ENCODE data around the gene RIOX2. TPM values are rescaled to one million over a fixed set of nuclear protein-coding genes. Genes with fewer than 3 reads are reported as not detected.

RIOX2 gene
- total RNA-seq, 1 experiment from 2014 or later: 28.4 TPM

DNA sequence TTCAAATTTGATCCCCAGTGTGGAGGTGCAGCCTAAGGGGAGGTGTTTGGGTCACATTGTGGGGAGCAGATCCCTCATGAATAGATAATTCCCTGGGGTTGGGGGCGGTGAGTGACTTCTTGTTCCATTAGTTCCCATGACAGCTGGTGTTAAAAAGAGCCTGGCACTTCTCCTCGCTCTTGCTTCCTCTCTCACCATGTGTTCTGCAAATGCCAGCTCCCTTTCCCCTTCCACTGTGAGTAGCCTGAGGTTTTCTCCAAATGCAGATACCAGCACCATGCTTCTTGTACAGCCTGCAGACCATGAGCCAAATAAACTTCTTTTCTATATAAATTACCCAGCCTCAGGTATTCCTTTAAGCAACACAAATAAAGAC, 23.1 kb downstream of the RIOX2 start:
- POLR2A ChIA-PET (ENCODE audit: low non-redundant PET): no interaction called here
- DNase-seq (ENCODE audit: low spot score): no peak
- Histone ChIP-seq H3K4me1 (ENCODE audit: insufficient read depth, low read length, poor library complexity, severe bottlenecking) (no peaks in the 10 kb centered on the region), H3K27me3 (replicated peaks; ENCODE audit: insufficient read depth, low read depth, low read length, poor library complexity) (no peaks in the 10 kb centered on the region), H3K36me3 (ENCODE audit: insufficient read depth, low read length, poor library complexity, severe bottlenecking) (peaks cover 31% of the 10 kb centered on the region), H3K27ac (ENCODE audit: low read depth, low read length, poor library complexity, severe bottlenecking) (no peak overlapping the region), H3K4me3 (ENCODE audit: low read depth, low read length, poor library complexity, severe bottlenecking) (no peak overlapping the region), H3K9me3 (ENCODE audit: low read depth, low read length, poor library complexity, severe bottlenecking) (no peaks in the 10 kb centered on the region)
- intact Hi-C loops (cut with micrococcal nuclease; ENCODE audit: unreplicated experiment): no loop called here
- no TSS peak for BruUV-seq (replicated peaks)
- CTCF ChIA-PET: no interaction called here
- TF ChIP-seq, protein P1, sequence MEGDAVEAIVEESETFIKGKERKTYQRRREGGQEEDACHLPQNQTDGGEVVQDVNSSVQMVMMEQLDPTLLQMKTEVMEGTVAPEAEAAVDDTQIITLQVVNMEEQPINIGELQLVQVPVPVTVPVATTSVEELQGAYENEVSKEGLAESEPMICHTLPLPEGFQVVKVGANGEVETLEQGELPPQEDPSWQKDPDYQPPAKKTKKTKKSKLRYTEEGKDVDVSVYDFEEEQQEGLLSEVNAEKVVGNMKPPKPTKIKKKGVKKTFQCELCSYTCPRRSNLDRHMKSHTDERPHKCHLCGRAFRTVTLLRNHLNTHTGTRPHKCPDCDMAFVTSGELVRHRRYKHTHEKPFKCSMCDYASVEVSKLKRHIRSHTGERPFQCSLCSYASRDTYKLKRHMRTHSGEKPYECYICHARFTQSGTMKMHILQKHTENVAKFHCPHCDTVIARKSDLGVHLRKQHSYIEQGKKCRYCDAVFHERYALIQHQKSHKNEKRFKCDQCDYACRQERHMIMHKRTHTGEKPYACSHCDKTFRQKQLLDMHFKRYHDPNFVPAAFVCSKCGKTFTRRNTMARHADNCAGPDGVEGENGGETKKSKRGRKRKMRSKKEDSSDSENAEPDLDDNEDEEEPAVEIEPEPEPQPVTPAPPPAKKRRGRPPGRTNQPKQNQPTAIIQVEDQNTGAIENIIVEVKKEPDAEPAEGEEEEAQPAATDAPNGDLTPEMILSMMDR (conservative IDR thresholded peaks at IDR 0.05; ENCODE audit: low read depth, low read length): no peak
- TF ChIP-seq EZH2 (IDR thresholded peaks at IDR 0.05; ENCODE audit: borderline replicate concordance, low read depth, low read length, poor library complexity, severe bottlenecking): no peak

DNA sequence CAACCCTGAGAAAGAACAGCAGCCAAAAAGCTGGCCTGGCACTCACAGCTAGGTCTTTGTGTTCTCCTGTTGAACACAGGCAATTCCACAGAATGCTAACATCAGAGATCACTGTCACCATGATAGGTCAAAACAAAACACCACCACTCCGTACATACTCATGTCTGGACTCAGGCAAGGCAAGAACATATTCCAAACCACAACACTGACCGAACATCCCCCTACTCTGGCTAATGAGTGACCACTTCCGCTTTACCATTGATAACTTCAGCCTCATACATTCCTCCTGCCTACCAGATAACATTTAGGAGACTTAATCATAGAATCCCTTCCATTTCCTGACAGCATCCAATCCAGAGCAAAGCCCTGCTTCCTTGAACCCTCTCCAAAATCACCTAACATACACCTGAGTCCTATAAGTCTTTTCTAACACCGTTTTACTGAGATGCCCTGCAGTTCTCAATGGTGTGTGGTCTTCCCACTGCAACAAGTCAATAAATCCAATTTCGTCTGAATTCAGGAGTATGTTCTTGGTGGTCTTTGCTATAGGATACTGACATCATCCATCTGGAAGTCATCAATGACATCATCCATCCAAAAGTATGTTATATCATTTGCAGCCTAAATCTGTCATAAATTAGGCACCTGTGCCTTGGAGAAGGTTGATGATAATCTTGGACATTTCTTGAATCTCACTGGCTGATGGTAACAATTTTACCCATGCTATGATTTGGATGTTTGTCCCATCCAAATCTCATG, 23.7 kb downstream of the RIOX2 start:
- no TSS peak for BruUV-seq (replicated peaks)
- DNase-seq (ENCODE audit: low spot score): no peak
- CTCF ChIA-PET: no interaction called here
- no peak overlapping the region for H3K4me3 ChIP-seq (ENCODE audit: low read depth, low read length, poor library complexity, severe bottlenecking)
- no peak overlapping the region for H3K27ac ChIP-seq (ENCODE audit: low read depth, low read length, poor library complexity, severe bottlenecking)
- TF ChIP-seq, protein P1 (conservative IDR thresholded peaks at IDR 0.05; ENCODE audit: low read depth, low read length): no peak
- TF ChIP-seq EZH2 (IDR thresholded peaks at IDR 0.05; ENCODE audit: borderline replicate concordance, low read depth, low read length, poor library complexity, severe bottlenecking): no peak
- no peaks in the 10 kb centered on the region for H3K9me3 ChIP-seq (ENCODE audit: low read depth, low read length, poor library complexity, severe bottlenecking)
- POLR2A ChIA-PET (ENCODE audit: low non-redundant PET): no interaction called here
- no peaks in the 10 kb centered on the region for H3K4me1 ChIP-seq (ENCODE audit: insufficient read depth, low read length, poor library complexity, severe bottlenecking)
- H3K27me3 ChIP-seq (replicated peaks; ENCODE audit: insufficient read depth, low read depth, low read length, poor library complexity): no peaks in the 10 kb centered on the region
- peaks cover 31% of the 10 kb centered on the region for H3K36me3 ChIP-seq (ENCODE audit: insufficient read depth, low read length, poor library complexity, severe bottlenecking)
- intact Hi-C loops (cut with micrococcal nuclease; ENCODE audit: unreplicated experiment): no loop called here

DNA sequence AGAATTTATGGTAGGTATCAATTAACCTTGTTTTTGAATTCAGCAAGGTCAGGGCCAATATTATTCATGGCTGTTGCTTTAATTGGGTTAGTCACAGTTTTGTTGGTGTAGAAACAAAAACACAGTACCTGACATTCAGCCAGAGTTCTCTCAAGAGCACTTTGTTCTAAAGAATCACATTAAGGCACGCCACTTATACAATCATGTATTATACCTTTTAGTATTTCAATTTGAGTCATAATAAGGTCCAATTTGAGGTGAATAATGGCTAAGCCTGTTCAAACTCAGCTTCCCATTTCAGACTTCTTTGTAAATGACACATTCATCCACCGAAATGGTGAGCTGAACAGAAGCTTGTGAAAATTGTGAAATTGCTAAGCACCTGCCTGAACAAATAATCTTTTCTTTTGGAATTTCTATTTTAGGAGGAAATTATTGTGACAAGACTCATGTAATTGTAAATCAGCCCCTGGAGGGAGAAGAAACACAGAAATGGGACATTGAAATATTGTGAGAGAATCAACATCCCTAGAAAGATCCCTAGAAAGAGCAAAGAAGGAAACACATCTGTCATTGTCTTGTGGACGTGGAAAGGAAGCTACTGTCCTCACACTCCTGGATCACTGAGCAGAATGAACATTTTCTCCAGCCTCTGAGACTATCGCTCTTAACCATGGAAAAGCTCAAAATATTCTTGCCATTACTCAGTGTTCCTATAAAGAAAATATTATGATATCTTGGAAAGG, 29.3 kb downstream of the RIOX2 start:
- no TSS peak for BruUV-seq (replicated peaks)
- H3K27ac ChIP-seq (ENCODE audit: low read depth, low read length, poor library complexity, severe bottlenecking): no peak overlapping the region
- H3K4me3 ChIP-seq (ENCODE audit: low read depth, low read length, poor library complexity, severe bottlenecking): no peak overlapping the region
- H3K27me3 ChIP-seq (replicated peaks; ENCODE audit: insufficient read depth, low read depth, low read length, poor library complexity): no peaks in the 10 kb centered on the region
- no peaks in the 10 kb centered on the region for H3K4me1 ChIP-seq (ENCODE audit: insufficient read depth, low read length, poor library complexity, severe bottlenecking)
- TF ChIP-seq EZH2 (IDR thresholded peaks at IDR 0.05; ENCODE audit: borderline replicate concordance, low read depth, low read length, poor library complexity, severe bottlenecking): no peak
- TF ChIP-seq, protein P1 (conservative IDR thresholded peaks at IDR 0.05; ENCODE audit: low read depth, low read length): no peak
- no peaks in the 10 kb centered on the region for H3K9me3 ChIP-seq (ENCODE audit: low read depth, low read length, poor library complexity, severe bottlenecking)
- ChIA-PET POLR2A (ENCODE audit: low non-redundant PET) (no interaction called here), CTCF (no interaction called here)
- intact Hi-C loops (cut with micrococcal nuclease; ENCODE audit: unreplicated experiment): no loop called here
- DNase-seq (ENCODE audit: low spot score): no peak
- peaks cover 20% of the 10 kb centered on the region for H3K36me3 ChIP-seq (ENCODE audit: insufficient read depth, low read length, poor library complexity, severe bottlenecking)

Measured in A673 (cell line).